ENCODE data around the gene ATP2A1. TPM values are rescaled to one million over a fixed set of nuclear protein-coding genes. Genes with fewer than 3 reads are reported as not detected.
A peak's percentile ranks its signal among the peaks of the same experiment; 100 is the strongest.

Gene ATP2A1
- total RNA-seq, 2 donors from 2014 or later: 6.1 to 8.4 TPM

DNA sequence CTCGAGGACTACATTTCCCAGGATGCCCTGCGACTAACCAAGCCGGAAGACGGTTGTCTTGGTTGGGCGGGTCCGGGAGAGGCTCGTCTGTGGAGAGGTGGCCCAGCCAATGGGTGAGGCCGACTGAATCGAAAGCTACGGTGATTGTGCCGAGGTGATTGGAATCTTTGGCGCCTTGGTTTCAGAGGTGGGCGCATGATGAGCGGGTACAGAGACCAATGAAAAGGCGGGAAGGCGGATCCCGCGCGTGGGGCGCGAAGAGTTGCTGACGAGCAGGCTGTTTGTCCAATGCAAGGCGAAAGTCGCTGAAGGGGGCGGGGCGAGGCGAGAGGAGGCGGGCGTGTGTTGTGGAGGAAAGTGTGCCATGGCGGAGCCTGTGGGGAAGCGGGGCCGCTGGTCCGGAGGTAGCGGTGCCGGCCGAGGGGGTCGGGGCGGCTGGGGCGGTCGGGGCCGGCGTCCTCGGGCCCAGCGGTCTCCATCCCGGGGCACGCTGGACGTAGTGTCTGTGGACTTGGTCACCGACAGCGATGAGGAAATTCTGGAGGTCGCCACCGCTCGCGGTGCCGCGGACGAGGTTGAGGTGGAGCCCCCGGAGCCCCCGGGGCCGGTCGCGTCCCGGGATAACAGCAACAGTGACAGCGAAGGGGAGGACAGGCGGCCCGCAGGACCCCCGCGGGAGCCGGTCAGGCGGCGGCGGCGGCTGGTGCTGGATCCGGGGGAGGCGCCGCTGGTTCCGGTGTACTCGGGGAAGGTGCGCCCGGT lies 72.5 kb downstream of the ATP2A1 start, which contains the start of gene NFATC2IP:
TSS of gene NFATC2IP (plus strand) at position 290 of the 762 bp plus-strand sequence. CDS start at position 365, 75 bp downstream.
- Mint-ChIP-seq H3K36me3 (ENCODE audit: insufficient read depth in 2 of 2) (peaks cover 7 to 13% of the 10 kb centered on the region in 2 donors), H3K4me1 (ENCODE audit: low read depth) (peaks cover 34% of the 10 kb centered on the region), H3K27ac (peak within 1 kb of the TSS; percentile 90), H3K9me3 (no peaks in the 10 kb centered on the region), H3K4me3 (peak within 1 kb of the TSS; percentile 94 to 95), H3K27me3 (ENCODE audit: low read depth) (no peaks in the 10 kb centered on the region)
- ATAC-seq (replicated peaks in 1 of 2) (peak; percentile 95 to 97), DNase-seq (peak; percentile 100)

DNA sequence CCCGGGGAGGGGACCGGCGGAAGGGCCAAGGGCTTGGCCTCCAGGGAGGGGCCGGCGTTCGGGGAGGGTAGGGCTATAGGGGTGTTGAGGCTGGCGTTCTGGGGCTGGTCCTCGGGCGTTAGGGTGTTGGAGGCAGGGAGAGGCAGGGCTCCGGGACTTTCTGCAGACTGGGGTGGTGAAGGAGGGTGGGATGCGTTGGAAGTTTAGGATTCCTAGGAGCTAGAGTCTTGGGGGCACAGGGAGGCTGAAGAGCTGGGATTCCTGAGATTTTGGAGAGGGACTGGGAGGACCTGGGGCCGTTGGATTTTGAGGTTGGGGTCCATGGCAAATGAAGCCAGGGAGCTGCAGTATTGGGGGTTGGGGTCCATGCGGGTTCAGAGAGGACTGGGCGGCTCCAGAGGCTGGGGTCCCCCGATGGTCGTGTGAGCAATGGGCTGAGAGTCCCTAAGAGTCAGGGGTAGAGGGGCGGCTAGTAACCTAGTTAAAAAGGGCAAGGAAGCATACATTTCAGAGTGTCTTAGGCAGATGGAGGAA lies 73.2 kb downstream of the ATP2A1 start:
- no peaks in the 10 kb centered on the region for H3K9me3 Mint-ChIP-seq
- peak in 1 of 2 donors; percentile 66 for DNase-seq
- peak overlapping the region; percentile 94 to 95 for H3K4me3 Mint-ChIP-seq
- H3K27me3 Mint-ChIP-seq (ENCODE audit: low read depth): no peaks in the 10 kb centered on the region
- peaks cover 31% of the 10 kb centered on the region for H3K4me1 Mint-ChIP-seq (ENCODE audit: low read depth)
- H3K36me3 Mint-ChIP-seq (ENCODE audit: insufficient read depth in 2 of 2): peaks cover 9 to 17% of the 10 kb centered on the region in 2 donors
- peak overlapping the region; percentile 90 for H3K27ac Mint-ChIP-seq
- ATAC-seq (replicated peaks in 1 of 2): peak in 1 of 2 donors; percentile 36

Other genes starting within 250 kb of the ATP2A1 start
- gene NPIPB8, start 240.4 kb upstream of the ATP2A1 start, total RNA-seq: 1 to 10 TPM in 1 of 2 donors, not detected in 1; 2.7 TPM
- 100 to 1,000 TPM; 470 to 660 TPM for gene EIF3C, start 167.0 kb upstream of the ATP2A1 start, total RNA-seq
- gene NPIPB9, start 126.7 kb upstream of the ATP2A1 start, total RNA-seq: 1 to 10 TPM; 3.4 to 4.1 TPM
- gene ATXN2L, start 55.5 kb upstream of the ATP2A1 start, total RNA-seq: 100 to 1,000 TPM; 456 to 594 TPM
- gene TUFM, start 32.1 kb upstream of the ATP2A1 start, total RNA-seq: 100 to 1,000 TPM; 172 to 220 TPM
- 10 to 100 TPM; 46.7 to 48.1 TPM for gene SH2B1, start 14.6 kb upstream of the ATP2A1 start, total RNA-seq
- gene RABEP2, start 46.8 kb downstream of the ATP2A1 start, total RNA-seq: 10 to 100 TPM; 10.8 to 14.1 TPM
- gene CD19, start 53.5 kb downstream of the ATP2A1 start, total RNA-seq: 1 to 10 TPM; 1.3 to 1.4 TPM
- 10 to 100 TPM; 81.1 to 97.6 TPM for gene NFATC2IP, start 72.4 kb downstream of the ATP2A1 start, total RNA-seq
- 10 to 100 TPM; 21.1 to 23.6 TPM for gene SPNS1, start 96.3 kb downstream of the ATP2A1 start, total RNA-seq
- 100 to 1,000 TPM; 254 to 360 TPM for gene LAT, start 106.6 kb downstream of the ATP2A1 start, total RNA-seq

All from activated T-cell treated with anti-CD3 and anti-CD28 coated beads, Interleukin-2, amount 50 U/mL, for 72 hours (primary cell).